NOMO-1 treated with dmso at 0.1 percent for 144 hours (cell line): ENCODE results near the gene IGF1R.

Experiments
- DNase-seq: peaks from one replicate; lab custom pipeline; 2025; ENCODE audit not compliant: unreplicated experiment; lab: John Stamatoyannopoulos, UW

The IGF1R gene

GRCh38 chr15:98703126-98703685 lies 54.9 kb downstream of the IGF1R start:
- DNase-seq: no peak

- DNase-seq: no peak
These were observed 56.7 kb downstream of the IGF1R start for GRCh38 chr15:98705070-98705469.

- no peak for DNase-seq
These were observed 58.0 kb downstream of the IGF1R start for GRCh38 chr15:98706387-98706786.

- DNase-seq: no peak
These were observed 58.6 kb downstream of the IGF1R start for GRCh38 chr15:98706986-98707385.

- DNase-seq: no peak
These were observed 59.8 kb downstream of the IGF1R start for GRCh38 chr15:98708037-98708590.

GRCh38 chr15:98711810-98712209 lies 63.5 kb downstream of the IGF1R start:
- no peak for DNase-seq

- no peak for DNase-seq
These were observed 64.7 kb downstream of the IGF1R start for GRCh38 chr15:98712845-98713584.

GRCh38 chr15:98713585-98714001 lies 65.3 kb downstream of the IGF1R start:
- DNase-seq: no peak

GRCh38 chr15:98714922-98715321 lies 66.6 kb downstream of the IGF1R start:
- DNase-seq: no peak

GRCh38 chr15:98715401-98715800 lies 67.1 kb downstream of the IGF1R start:
- no peak for DNase-seq

- no peak for DNase-seq
These were observed 67.6 kb downstream of the IGF1R start for GRCh38 chr15:98715890-98716443.

- no peak for DNase-seq
These were observed 69.0 kb downstream of the IGF1R start for GRCh38 chr15:98717371-98717770.

GRCh38 chr15:98717942-98718341 lies 69.6 kb downstream of the IGF1R start:
- DNase-seq: no peak

GRCh38 chr15:98718426-98719136 lies 70.2 kb downstream of the IGF1R start:
- DNase-seq: no peak

- no peak for DNase-seq
These were observed 70.9 kb downstream of the IGF1R start for GRCh38 chr15:98719137-98719740.

GRCh38 chr15:98720031-98720430 lies 71.7 kb downstream of the IGF1R start:
- DNase-seq: no peak

GRCh38 chr15:98720577-98721565 lies 72.5 kb downstream of the IGF1R start:
- no peak for DNase-seq

- DNase-seq: no peak
These were observed 73.9 kb downstream of the IGF1R start for GRCh38 chr15:98722209-98722608.

GRCh38 chr15:98722645-98723044 lies 74.3 kb downstream of the IGF1R start:
- no peak for DNase-seq

GRCh38 chr15:98723195-98723594 lies 74.9 kb downstream of the IGF1R start:
- DNase-seq: no peak
